SU-DHL-6 (cell line): ENCODE measurements around the gene SBSN.

Experiments
- H2AFZ ChIP-seq: fragments of 200-600 bp; sonication (generic); 2 replicates; pipeline ENCODE4 v1.6.1; 2014; ENCODE audit warnings: low read depth, mild to moderate bottlenecking, moderate library complexity, mixed read lengths, antibody characterized with exemption, low read length; ENCODE audit not compliant: severe bottlenecking
- H3F3A ChIP-seq: fragments of 200-600 bp; shearing (Covaris generic); 2 replicates; pipeline ENCODE4 v1.6.0; 2016; ENCODE audit warnings: antibody characterized with exemption, mild to moderate bottlenecking; ENCODE audit not compliant: insufficient read depth
- H3K27ac ChIP-seq: fragments of 200-600 bp; sonication (generic); 2 replicates; pipeline ENCODE4 v1.5.1; 2016; ENCODE audit warnings: low read depth, mild to moderate bottlenecking, low read length, moderate library complexity, mixed read lengths
- H3K27me3 ChIP-seq: fragments of 200-600 bp; sonication (generic), shearing (Covaris generic); 2 replicates; pipeline ENCODE4 v1.6.0; 2014; ENCODE audit warnings: mild to moderate bottlenecking, low read length
- H3K36me3 ChIP-seq: fragments of 200-600 bp; sonication (generic); 2 replicates; pipeline ENCODE4 v1.6.1; 2014; ENCODE audit warnings: mild to moderate bottlenecking, low read length, mixed read lengths
- H3K4me2 ChIP-seq: fragments of 300-600, 200-600 bp; shearing (Covaris generic), sonication (generic); 2 replicates; pipeline ENCODE4 v1.6.0; 2014; ENCODE audit warnings: low read length, low read depth, mild to moderate bottlenecking; ENCODE audit not compliant: poor library complexity, severe bottlenecking
- H3K4me3 ChIP-seq: fragments of 200-600 bp; sonication (generic); 2 replicates; pipeline ENCODE4 v1.5.1; 2014; ENCODE audit warnings: antibody characterized with exemption, low read length, mild to moderate bottlenecking, mixed read lengths; ENCODE audit not compliant: insufficient read depth, poor library complexity, severe bottlenecking
- H3K79me2 ChIP-seq: fragments of 200-600 bp; sonication (generic); 2 replicates; pipeline ENCODE4 v1.6.1; 2014; ENCODE audit warnings: mild to moderate bottlenecking, low read length, moderate library complexity; ENCODE audit not compliant: insufficient read depth
- H3K9ac ChIP-seq: fragments of 200-600 bp; sonication (generic); 2 replicates; pipeline ENCODE4 v1.7.0; 2014; ENCODE audit warnings: mild to moderate bottlenecking, low read length
- H3K9me2 ChIP-seq: fragments of 200-600 bp; sonication (generic); replicated peaks from 2 replicates; pipeline ENCODE4 v1.6.1; 2014; ENCODE audit warnings: low read length; ENCODE audit not compliant: insufficient read depth
- H3K9me3 ChIP-seq: fragments of 200-600 bp; sonication (generic); 2 replicates; pipeline ENCODE4 v1.6.1; 2014; ENCODE audit warnings: low read length, mixed read lengths; ENCODE audit not compliant: insufficient read depth
- H4K20me1 ChIP-seq: fragments of 200-600 bp; sonication (generic); 2 replicates; pipeline ENCODE4 v1.6.1; 2014; ENCODE audit warnings: low read depth, mild to moderate bottlenecking, antibody characterized with exemption, low read length, moderate library complexity, mixed read lengths
- CTCF ChIP-seq: fragments of 200-600 bp; sonication (generic); IDR thresholded peaks from one replicate; pipeline ENCODE4 v1.5.1; 2017; ENCODE audit warnings: antibody characterized with exemption, mild to moderate bottlenecking, low read length, moderate library complexity; ENCODE audit not compliant: insufficient read depth, poor library complexity, severe bottlenecking
- EZH2phosphoT487 ChIP-seq: fragments of 200-600 bp; sonication (generic), shearing (Covaris generic); conservative IDR thresholded peaks from 2 replicates; pipeline ENCODE4 v1.6.1; 2018; ENCODE audit warnings: mild to moderate bottlenecking, antibody characterized with exemption, low read length, moderate library complexity, mixed read lengths

The SBSN gene

GRCh38 chr19:35484252-35485036 lies 43.7 kb downstream of the SBSN start:
- H4K20me1 ChIP-seq: no peaks in the 10 kb centered on the region
- H3K27ac ChIP-seq: no peak overlapping the region
- H3K27me3 ChIP-seq: no peaks in the 10 kb centered on the region
- H3K9me3 ChIP-seq: no peaks in the 10 kb centered on the region
- H3K79me2 ChIP-seq: no peaks in the 10 kb centered on the region
- H3K9me2 ChIP-seq: no peaks in the 10 kb centered on the region
- H3K4me3 ChIP-seq: no peak overlapping the region
- TF ChIP-seq CTCF (no peak), EZH2phosphoT487 (no peak)
- no peak overlapping the region for H3K9ac ChIP-seq
- no peak overlapping the region for H2AFZ ChIP-seq
- no peaks in the 10 kb centered on the region for H3K36me3 ChIP-seq
- H3F3A ChIP-seq: no peaks in the 10 kb centered on the region
- H3K4me2 ChIP-seq: no peak overlapping the region

GRCh38 chr19:35483089-35483488 lies 45.0 kb downstream of the SBSN start:
- Histone ChIP-seq H3K9me3 (no peaks in the 10 kb centered on the region), H3F3A (no peaks in the 10 kb centered on the region), H3K9ac (no peak overlapping the region), H2AFZ (no peak overlapping the region), H3K4me3 (no peak overlapping the region), H3K9me2 (no peaks in the 10 kb centered on the region), H3K27ac (no peak overlapping the region), H3K79me2 (no peaks in the 10 kb centered on the region), H3K27me3 (no peaks in the 10 kb centered on the region), H4K20me1 (no peaks in the 10 kb centered on the region), H3K36me3 (no peaks in the 10 kb centered on the region), H3K4me2 (no peak overlapping the region)
- TF ChIP-seq CTCF (no peak), EZH2phosphoT487 (no peak)

- Histone ChIP-seq H3K27me3 (no peaks in the 10 kb centered on the region), H2AFZ (no peak overlapping the region), H3K4me3 (no peak overlapping the region), H3F3A (no peaks in the 10 kb centered on the region), H3K9ac (no peak overlapping the region), H3K9me3 (no peaks in the 10 kb centered on the region), H3K4me2 (no peak overlapping the region), H3K9me2 (no peaks in the 10 kb centered on the region), H3K36me3 (no peaks in the 10 kb centered on the region), H4K20me1 (no peaks in the 10 kb centered on the region), H3K79me2 (no peaks in the 10 kb centered on the region), H3K27ac (no peak overlapping the region)
- TF ChIP-seq EZH2phosphoT487 (no peak), CTCF (no peak)
These were observed 49.1 kb downstream of the SBSN start for GRCh38 chr19:35478794-35479677.
